T-helper 1 cell treated with Interleukin-12 subunit alpha and Interleukin-12 subunit beta and Interleukin-4 antibody, amounts not matched to agents 30 ng/mL and 1 ng/mL, for 36 hours (primary cell): ENCODE results near the gene PLCXD3. TPM values are rescaled to one million over a fixed set of nuclear protein-coding genes. Genes with fewer than 3 reads are reported as not detected.

Source experiments
- intact Hi-C: fragments of 100-400 bp; cut with micrococcal nuclease; formaldehyde crosslinking; loops from one replicate; pipeline ENCODE4 v1.15.1; 2024
- total RNA-seq: library from RNA; stranded (reverse); gene quantifications from 2 replicates; pipeline ENCODE4 v1.2.3, GENCODE V29; 2022

PLCXD3 gene
- total RNA-seq, 1 donor from 2014 or later: 0.02 TPM

DNA sequence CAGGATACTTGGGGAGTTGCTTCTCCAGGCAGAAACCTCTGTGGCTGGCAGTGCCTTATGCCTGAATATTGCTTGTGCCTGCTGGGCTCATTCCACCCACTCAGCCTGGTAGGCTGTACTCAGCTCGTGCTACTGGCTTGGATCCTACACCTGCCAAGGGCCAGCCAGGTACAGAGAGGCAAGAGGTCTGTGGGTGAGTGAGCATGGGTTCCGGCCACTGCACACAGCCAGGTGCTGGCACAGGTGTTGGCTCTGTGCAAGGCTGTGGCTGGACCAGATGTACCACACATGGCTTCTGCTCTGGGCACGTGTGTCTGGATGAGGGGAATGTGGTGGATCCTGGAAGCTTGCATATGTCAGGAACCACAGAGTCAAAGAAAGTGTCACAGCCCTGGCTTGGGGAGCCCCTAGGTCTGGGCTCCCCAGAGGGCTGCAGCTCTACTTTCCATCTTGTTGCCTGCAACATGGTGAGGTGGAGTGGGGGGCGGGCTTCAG lies 220.4 kb downstream of the PLCXD3 start:
- intact Hi-C loops: no loop called here

DNA sequence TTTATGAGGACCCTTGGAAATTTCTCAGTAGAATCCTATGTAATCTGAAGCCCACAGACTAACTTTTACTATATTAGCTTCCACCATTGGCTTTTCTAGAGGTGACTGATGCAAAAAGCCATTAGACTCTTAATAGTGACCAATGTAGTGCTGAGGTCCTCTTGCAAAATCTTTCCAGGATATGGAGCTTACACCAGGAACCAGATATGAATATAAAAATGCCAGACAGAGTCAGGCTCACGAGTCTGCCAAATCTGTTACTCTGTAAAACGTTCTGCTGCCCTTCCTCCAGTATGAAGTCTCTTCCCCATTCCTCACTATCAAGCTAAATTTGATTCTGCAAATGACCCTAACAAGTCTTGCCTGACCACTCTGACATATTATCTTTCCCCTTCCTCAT lies 223.7 kb downstream of the PLCXD3 start:
- intact Hi-C loops: no loop called here

DNA sequence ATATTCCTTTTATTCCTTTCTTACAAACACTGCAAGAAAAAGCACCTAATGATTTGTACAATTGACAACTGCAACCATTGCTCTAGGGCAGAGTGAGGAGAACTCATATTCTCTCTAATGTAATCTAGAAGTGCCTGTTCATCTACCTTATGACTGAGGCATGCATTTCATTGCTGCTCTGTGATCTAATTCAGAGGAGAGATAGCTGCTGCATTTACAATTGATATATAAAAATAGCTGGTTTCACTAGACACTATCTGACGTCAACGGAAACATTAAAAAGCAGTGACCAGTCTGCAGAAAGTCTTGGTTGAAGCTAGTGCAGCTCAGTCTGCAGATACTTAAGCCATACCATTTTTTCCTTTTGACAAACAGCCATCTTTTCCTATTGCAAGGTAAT lies 224.2 kb downstream of the PLCXD3 start:
- intact Hi-C loops: no loop called here

DNA sequence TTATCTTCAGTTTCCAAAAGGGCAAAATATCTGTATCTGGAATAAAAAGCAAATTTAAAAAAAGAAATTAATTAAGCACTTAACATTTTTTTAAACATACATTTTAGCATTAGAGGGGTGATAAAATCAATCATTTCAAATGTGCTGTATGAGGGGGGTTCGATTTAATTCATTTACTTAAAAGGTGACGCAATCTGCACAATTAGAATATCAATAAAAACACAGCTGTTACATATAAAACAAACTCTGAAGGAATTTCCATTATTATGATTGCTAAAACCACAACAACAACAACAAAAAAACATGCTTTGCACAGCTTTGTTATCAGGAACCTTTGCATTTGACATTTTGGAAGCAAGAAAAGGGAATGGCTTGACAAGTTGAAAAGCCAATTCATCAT lies 225.5 kb downstream of the PLCXD3 start:
- intact Hi-C loops: no loop called here

DNA sequence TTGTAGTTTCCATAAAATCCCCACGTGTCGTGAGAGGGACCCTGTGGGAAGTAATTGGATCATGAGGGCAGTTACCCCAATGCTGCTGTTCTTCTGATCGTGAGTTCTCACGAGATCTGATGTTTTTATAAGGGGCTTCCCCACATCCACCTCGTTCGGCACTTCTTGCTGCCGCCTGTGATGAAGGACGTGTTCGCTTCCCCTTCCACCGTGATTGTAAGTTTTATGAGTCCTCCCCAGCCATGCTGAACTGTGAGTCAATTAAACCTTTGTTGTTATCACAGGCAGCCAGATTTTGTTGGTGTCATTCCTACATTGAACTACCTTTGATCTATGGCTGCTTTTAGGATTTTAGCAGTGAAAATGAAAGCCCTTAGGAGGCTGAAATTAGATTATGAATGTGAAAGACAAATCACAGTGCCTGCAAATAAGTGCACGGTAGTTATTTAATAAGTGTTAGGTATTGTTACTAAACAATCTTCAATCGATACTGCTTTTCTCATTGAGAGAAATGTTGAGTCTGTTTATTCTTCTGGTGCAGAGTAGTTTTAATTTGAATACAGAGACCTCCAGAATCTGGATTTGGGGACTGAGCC lies 229.1 kb downstream of the PLCXD3 start:
- intact Hi-C loops: no loop called here

DNA sequence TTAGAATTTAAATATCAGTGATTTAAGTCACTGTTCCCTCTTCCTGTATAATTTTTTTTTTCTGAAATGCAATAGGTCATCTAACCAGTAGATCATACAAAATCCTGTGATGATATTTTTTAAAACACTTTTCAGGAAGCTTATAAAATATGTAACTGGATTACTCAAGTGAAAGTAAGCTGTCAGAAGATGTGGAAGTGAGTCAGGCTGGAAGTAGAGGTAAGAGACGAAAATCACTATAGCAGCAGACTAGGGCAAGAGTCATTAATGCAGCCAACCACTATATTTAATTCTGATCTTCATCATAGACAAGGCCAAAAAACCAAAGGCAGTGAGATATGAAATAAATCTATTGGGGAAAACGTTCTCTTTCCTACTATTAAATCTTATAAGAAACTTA lies 231.4 kb downstream of the PLCXD3 start:
- intact Hi-C loops: loop anchor here (10.0 kb wide), 1 partner anchor 366 kb away; no protein-coding TSS in a partner anchor

DNA sequence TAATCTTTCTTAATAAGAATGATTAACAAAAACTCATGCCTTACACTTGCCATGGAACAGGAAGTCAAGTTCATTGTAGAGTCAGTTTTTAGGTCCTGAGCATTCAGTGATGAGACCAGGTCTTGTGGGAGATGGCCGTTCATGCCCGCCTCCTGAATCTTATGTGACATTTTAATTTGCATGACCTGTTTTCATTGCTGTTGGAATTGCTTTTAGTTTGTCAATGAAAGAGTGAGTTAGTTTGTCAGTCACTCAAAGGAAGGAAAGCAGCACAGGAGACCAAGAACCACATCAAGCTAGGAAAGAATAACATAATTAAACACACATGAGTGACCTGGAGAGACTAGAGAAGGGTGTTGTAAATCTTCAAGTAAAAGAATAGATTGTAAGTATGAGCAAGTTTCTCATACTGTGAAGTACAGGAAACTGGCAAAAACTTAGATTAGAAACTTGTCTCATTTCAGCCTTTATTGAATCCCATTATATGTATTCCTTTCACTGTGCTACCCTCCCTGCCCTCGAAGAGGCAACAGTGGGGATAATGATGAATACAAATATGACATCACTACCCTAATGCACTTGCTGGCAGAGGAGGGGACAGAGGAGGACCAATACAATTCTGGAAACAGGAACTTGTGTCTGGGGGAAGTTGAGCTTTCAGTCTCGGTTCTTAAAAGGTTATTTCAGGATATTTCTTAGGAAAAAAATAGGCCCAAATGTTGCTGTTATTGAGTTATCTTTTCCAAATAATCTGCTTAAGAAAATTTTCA lies 232.7 kb downstream of the PLCXD3 start:
- intact Hi-C loops: loop anchor here (10.0 kb wide), 1 partner anchor 367 kb away; no protein-coding TSS in a partner anchor

DNA sequence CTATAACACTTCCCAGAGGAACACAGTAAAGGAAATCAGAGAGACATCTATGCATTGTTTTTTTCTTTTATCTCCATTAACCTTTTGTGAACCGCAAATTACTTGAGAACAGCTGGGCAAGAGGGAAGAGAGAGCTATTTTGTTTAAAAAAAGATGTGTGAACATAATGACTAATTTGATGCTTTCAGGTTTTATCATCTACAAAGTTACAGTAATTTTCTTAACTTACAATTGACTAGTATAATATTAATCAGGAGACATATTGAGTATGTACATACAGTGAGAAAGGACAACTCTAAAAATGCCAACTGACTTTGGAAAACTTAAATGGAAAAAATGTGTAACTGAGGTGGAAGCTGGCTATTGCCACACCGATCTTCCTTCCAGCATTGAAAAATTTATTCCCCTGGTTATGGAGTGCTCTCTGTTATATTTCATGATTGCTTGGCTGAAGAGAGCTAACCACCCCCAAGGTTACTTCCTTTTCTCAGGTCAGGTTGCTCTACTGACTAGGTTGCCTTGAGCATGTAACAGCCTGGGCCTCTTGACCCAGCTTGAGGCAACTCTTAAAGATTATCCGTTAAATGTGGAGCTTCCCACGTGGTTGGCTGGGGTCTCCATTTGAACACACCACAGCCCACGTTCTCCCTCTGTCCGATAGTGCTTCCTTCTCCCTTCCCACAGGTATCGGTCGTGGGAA lies 234.4 kb downstream of the PLCXD3 start:
- intact Hi-C loops: loop anchor here (10.0 kb wide), 1 partner anchor 369 kb away; no protein-coding TSS in a partner anchor

DNA sequence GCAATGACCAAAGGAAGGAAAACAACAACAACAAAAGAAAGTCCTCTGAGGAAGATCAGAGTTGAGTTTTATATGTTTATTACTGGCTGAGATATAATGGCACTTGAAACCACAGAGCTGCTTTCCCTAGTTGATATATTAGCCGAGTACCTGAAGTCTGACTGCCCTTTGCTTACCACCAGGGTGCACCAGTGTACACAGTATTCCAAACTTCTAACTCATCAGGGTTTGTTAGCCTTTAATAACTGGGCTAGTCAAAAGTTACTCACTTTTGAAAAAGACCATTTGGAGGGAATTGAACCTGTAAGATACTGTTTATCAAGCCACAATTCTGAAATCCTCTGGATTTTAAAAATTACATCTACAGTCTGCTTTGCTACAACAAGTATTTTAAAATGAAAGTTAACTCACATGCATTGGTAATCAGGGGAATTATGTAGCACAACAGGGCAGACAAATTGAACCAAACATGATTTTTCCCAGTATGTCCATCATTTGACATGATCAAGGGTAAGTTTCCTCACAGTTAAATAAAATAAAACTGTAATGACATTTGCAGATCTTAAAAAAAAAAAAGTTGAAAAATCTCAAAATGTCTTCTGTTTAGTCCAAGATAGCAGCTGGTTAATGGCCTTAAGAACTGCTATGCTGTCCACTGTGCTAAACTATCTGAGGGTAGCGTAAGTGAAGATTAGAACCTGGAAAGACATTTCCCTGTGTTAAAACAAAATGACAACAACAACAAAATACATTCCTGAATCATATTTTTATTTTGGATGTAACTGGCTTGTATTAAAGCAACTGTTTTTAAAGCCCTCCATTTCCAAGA lies 239.8 kb downstream of the PLCXD3 start:
- intact Hi-C loops: loop anchor here (10.0 kb wide), 1 partner anchor 374 kb away; no protein-coding TSS in a partner anchor

DNA sequence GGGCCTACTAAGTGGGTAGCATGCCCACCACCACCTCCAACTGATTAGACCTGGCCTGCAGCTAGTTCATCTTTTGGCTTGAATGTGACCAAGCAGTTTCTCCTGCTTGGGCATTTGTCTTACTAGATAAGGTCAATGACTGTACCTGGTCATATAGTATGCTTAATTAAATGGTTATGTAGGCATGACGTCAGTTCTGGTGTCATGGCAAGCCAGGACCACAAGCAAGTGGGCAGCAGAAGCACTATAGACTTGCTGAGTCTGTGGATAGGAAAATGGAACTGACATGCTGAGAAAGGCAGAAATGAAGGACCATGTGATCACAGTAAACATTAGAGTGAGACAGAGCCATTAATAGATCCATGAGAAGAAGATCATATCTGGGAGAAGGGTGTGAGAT lies 241.5 kb downstream of the PLCXD3 start:
- intact Hi-C loops: no loop called here

DNA sequence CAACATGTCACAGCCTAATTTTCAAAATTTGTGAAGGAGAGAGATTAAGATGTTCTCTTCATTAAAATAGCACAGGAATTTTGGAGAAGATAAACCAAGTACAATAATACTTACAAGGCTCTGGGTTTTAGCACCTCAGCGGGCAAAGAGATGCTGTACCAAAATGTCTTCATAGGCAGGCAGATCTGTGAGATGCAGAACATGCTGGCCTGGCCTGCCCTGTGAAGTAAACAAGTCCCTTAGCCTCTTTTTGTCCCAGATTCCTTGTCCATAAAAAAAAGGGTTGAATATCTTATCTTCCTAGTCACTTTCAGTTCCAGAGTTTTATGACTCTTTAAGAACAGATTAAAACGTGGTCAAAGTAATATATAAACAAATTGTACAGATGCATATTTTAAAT lies 244.0 kb downstream of the PLCXD3 start:
- intact Hi-C loops: no loop called here

DNA sequence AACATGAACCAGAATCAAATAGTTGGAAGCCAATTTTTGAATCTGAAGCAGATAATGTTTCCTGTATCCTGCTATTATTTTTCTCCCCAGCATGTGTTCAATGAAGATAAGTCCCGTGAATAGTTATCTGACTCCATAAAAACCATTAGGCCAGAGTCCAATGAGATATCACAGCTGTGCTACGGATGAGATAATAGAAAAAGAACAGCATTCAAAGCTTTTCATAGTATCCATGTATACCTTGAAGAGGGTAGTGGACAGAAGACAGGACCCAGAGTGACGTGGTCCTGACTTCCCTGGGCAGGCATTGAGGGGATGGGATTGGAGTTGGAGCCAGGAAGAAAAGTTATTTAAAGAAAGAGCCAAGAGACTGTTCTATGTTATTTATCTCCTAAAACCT lies 246.4 kb downstream of the PLCXD3 start:
- intact Hi-C loops: no loop called here

DNA sequence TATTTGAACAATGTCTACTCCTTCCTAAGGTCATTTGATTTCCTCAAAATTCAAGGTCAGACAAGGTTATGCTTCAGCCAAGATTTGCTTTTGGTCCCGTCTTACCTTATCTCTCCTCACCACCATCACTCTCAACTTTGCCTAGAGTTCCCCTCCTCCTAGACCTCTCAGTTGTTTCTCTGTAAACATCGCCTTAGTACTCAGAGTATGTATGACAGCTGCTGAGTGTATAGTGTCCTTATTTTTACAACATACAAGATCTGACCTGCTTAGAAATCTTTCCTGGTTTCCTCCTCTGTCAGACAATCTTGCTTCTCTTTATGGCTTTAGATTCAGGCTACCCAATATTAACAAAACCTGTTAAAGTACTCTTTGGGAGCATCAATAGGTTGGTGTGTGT lies 247.1 kb downstream of the PLCXD3 start:
- intact Hi-C loops: no loop called here
